ENCODE data around the gene GRWD1.

GRWD1 gene

DNA sequence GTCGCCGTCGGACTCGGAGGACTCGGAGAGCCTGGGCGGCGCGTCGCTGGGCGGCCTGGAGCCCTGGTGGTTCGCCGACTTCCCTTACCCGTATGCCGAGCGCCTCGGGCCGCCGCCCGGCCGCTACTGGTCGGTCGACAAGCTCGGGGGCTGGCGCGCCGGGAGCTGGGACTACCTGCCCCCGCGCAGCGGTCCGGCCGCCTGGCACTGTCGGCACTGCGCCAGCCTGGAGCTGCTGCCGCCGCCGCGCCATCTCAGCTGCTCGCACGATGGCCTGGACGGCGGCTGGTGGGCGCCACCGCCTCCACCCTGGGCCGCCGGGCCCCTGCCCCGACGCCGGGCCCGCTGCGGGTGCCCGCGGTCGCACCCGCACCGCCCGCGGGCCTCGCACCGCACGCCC, 2.5 kb upstream of the GRWD1 start:
- TF ChIP-seq, protein P1, sequence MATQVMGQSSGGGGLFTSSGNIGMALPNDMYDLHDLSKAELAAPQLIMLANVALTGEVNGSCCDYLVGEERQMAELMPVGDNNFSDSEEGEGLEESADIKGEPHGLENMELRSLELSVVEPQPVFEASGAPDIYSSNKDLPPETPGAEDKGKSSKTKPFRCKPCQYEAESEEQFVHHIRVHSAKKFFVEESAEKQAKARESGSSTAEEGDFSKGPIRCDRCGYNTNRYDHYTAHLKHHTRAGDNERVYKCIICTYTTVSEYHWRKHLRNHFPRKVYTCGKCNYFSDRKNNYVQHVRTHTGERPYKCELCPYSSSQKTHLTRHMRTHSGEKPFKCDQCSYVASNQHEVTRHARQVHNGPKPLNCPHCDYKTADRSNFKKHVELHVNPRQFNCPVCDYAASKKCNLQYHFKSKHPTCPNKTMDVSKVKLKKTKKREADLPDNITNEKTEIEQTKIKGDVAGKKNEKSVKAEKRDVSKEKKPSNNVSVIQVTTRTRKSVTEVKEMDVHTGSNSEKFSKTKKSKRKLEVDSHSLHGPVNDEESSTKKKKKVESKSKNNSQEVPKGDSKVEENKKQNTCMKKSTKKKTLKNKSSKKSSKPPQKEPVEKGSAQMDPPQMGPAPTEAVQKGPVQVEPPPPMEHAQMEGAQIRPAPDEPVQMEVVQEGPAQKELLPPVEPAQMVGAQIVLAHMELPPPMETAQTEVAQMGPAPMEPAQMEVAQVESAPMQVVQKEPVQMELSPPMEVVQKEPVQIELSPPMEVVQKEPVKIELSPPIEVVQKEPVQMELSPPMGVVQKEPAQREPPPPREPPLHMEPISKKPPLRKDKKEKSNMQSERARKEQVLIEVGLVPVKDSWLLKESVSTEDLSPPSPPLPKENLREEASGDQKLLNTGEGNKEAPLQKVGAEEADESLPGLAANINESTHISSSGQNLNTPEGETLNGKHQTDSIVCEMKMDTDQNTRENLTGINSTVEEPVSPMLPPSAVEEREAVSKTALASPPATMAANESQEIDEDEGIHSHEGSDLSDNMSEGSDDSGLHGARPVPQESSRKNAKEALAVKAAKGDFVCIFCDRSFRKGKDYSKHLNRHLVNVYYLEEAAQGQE (IDR thresholded peaks at IDR 0.05; ENCODE audit: low read depth) = no peak
- TF ChIP-seq TEAD4 (IDR thresholded peaks at IDR 0.05) (no peak), CREB1 (IDR thresholded peaks at IDR 0.05; ENCODE audit: low read depth) (no peak), TCF12 (IDR thresholded peaks at IDR 0.05; ENCODE audit: low read depth) (no peak), ZBTB7A (IDR thresholded peaks at IDR 0.05; ENCODE audit: low read depth) (no peak)

DNA sequence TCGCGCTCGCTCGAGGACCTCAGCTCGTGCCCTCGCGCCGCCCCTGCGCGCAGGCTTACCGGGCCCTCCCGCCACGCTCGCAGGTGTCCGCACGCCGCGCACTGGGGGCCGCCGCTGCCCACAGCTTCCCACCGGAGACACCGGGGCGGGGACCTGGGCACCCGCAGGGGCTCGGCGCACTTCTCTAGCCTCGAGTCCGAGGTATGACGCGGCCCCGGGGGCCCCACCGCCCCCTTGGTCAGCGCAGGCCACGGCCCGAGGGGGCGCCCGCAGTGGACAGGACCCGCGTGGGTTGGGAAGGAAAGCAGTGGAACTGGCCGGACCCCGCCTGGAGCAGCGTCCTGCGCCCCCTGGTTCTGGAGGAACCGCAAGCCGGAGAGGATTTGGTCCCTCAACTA, 2.1 kb upstream of the GRWD1 start:
- TF ChIP-seq, protein P1 (IDR thresholded peaks at IDR 0.05; ENCODE audit: low read depth) = no peak
- no peak for TF ChIP-seq CREB1 (IDR thresholded peaks at IDR 0.05; ENCODE audit: low read depth)
- TF ChIP-seq, protein P2, sequence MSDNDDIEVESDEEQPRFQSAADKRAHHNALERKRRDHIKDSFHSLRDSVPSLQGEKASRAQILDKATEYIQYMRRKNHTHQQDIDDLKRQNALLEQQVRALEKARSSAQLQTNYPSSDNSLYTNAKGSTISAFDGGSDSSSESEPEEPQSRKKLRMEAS (IDR thresholded peaks at IDR 0.05) = no peak
- TF ChIP-seq RAD21 (IDR thresholded peaks at IDR 0.05; ENCODE audit: low read depth) = no peak
- no peak for TF ChIP-seq ZBTB7A (IDR thresholded peaks at IDR 0.05; ENCODE audit: low read depth)
- no peak for TF ChIP-seq TAF1 (IDR thresholded peaks at IDR 0.05; ENCODE audit: low read depth)
- TF ChIP-seq, protein P3, sequence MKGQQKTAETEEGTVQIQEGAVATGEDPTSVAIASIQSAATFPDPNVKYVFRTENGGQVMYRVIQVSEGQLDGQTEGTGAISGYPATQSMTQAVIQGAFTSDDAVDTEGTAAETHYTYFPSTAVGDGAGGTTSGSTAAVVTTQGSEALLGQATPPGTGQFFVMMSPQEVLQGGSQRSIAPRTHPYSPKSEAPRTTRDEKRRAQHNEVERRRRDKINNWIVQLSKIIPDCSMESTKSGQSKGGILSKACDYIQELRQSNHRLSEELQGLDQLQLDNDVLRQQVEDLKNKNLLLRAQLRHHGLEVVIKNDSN (IDR thresholded peaks at IDR 0.05) = no peak
- no peak for TF ChIP-seq TCF12 (IDR thresholded peaks at IDR 0.05; ENCODE audit: low read depth)
- TF ChIP-seq EP300 (IDR thresholded peaks at IDR 0.05; ENCODE audit: borderline replicate concordance) = no peak
- no peak for TF ChIP-seq TEAD4 (IDR thresholded peaks at IDR 0.05)
- TF ChIP-seq FOXM1 (IDR thresholded peaks at IDR 0.05; ENCODE audit: borderline replicate concordance, low read depth) = no peak
- TF ChIP-seq NFIC (IDR thresholded peaks at IDR 0.05) = no peak
- TF ChIP-seq YY1 (IDR thresholded peaks at IDR 0.05; ENCODE audit: low read depth) = no peak
- no peak for TF ChIP-seq EGR1 (IDR thresholded peaks at IDR 0.05)
- TF ChIP-seq CEBPB (IDR thresholded peaks at IDR 0.05) = no peak

DNA sequence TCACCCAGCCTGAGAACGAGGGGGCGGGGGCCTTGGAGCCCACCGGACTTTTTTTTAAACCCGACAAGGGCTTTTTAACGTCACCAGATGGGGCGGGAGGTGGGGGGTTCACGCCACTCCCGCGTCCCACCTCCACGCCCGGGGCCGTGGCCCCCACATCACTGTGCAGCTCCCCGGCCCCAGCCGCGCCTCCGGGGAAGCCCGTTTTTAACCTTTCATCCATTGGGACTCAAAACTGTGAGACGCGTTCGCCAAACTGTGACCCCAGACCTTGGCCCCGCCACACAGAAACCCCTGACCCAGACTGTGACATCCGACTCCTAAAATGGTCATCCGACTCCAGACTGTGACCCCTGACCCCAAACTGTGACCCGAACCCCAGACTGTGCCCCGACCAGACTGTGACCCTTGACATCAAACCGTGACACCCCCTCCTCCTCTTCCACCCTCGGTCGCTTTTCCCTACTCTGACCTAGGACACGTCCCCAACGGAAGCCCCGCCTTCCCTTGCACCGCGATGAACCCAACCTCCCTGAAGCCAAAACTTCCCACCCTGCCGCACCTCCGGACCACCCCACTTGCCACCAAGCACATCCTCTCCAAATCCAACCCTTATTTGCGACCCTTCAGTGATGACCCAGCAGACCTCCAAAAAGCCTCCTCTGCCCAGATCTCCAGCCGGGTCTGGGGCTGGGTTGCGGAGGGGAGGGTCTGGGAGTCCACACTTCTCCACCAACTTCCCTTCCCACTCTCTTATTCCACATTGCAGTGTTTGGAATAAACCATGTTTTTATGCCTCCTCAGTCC, 1.5 kb upstream of the GRWD1 start:
- TF ChIP-seq EGR1 (IDR thresholded peaks at IDR 0.05) = no peak
- TF ChIP-seq, protein P1 (IDR thresholded peaks at IDR 0.05; ENCODE audit: low read depth) = no peak
- no peak for TF ChIP-seq CEBPB (IDR thresholded peaks at IDR 0.05)
- TF ChIP-seq TAF1 (IDR thresholded peaks at IDR 0.05; ENCODE audit: low read depth) = no peak
- TF ChIP-seq FOXM1 (IDR thresholded peaks at IDR 0.05; ENCODE audit: borderline replicate concordance, low read depth) = no peak
- no peak for TF ChIP-seq TCF12 (IDR thresholded peaks at IDR 0.05; ENCODE audit: low read depth)
- no peak for TF ChIP-seq YY1 (IDR thresholded peaks at IDR 0.05; ENCODE audit: low read depth)
- TF ChIP-seq CREB1 (IDR thresholded peaks at IDR 0.05; ENCODE audit: low read depth) = no peak
- TF ChIP-seq NFIC (IDR thresholded peaks at IDR 0.05) = no peak
- no peak for TF ChIP-seq TEAD4 (IDR thresholded peaks at IDR 0.05)
- TF ChIP-seq RAD21 (IDR thresholded peaks at IDR 0.05; ENCODE audit: low read depth) = no peak
- TF ChIP-seq, protein P3 (IDR thresholded peaks at IDR 0.05) = no peak
- TF ChIP-seq, protein P2 (IDR thresholded peaks at IDR 0.05) = no peak
- TF ChIP-seq EP300 (IDR thresholded peaks at IDR 0.05; ENCODE audit: borderline replicate concordance) = no peak
- TF ChIP-seq ZBTB7A (IDR thresholded peaks at IDR 0.05; ENCODE audit: low read depth) = no peak

DNA sequence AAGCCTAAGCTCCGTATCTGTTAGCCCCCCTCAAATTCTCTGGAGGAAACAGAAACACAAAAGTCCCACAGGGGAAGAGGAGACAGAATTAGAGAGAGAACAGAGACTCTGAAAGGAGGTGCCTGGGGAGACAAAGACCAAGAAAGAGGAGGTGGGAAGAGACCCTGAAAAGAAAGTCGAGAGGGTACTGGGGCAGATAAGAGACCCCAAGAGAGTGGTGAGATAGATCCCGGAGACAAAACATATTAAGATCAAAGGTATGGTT, 915 bp upstream of the GRWD1 start:
- TF ChIP-seq, protein P2 (IDR thresholded peaks at IDR 0.05) = no peak
- no peak for TF ChIP-seq EP300 (IDR thresholded peaks at IDR 0.05; ENCODE audit: borderline replicate concordance)
- TF ChIP-seq TEAD4 (IDR thresholded peaks at IDR 0.05) = no peak
- no peak for TF ChIP-seq NFIC (IDR thresholded peaks at IDR 0.05)
- TF ChIP-seq CREB1 (IDR thresholded peaks at IDR 0.05; ENCODE audit: low read depth) = no peak
- TF ChIP-seq, protein P1 (IDR thresholded peaks at IDR 0.05; ENCODE audit: low read depth) = no peak
- no peak for TF ChIP-seq ZBTB7A (IDR thresholded peaks at IDR 0.05; ENCODE audit: low read depth)
- TF ChIP-seq TCF12 (IDR thresholded peaks at IDR 0.05; ENCODE audit: low read depth) = no peak
- TF ChIP-seq, protein P3 (IDR thresholded peaks at IDR 0.05) = no peak
- no peak for TF ChIP-seq TAF1 (IDR thresholded peaks at IDR 0.05; ENCODE audit: low read depth)
- no peak for TF ChIP-seq EGR1 (IDR thresholded peaks at IDR 0.05)
- TF ChIP-seq CEBPB (IDR thresholded peaks at IDR 0.05) = no peak
- no peak for TF ChIP-seq FOXM1 (IDR thresholded peaks at IDR 0.05; ENCODE audit: borderline replicate concordance, low read depth)
- TF ChIP-seq RAD21 (IDR thresholded peaks at IDR 0.05; ENCODE audit: low read depth) = no peak

Measured in Ishikawa (cell line).